ENCODE measurements around the gene KLHL7.

Gene KLHL7

DNA sequence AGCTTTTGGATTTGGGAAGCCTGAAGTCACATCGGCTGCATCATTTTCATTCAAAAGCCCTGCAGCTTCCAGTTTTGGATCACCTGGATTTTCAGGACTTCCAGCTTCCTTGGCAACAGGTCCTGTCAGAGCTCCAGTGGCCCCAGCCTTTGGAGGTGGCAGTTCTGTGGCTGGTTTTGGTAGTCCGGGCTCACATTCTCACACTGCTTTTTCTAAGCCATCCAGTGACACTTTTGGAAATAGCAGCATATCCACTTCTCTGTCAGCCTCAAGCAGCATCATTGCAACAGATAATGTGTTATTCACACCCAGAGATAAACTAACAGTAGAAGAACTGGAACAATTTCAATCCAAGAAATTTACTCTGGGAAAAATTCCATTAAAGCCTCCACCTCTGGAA, 94.7 kb downstream of the KLHL7 start (continued):
- no peak for TF ChIP-seq CSRNP3 (CRISPR knock-in tag; IDR thresholded peaks at IDR 0.05)
- TF ChIP-seq RARB (CRISPR knock-in tag; IDR thresholded peaks at IDR 0.05): no peak
- TF ChIP-seq ESRRG (CRISPR knock-in tag; IDR thresholded peaks at IDR 0.05): no peak

DNA sequence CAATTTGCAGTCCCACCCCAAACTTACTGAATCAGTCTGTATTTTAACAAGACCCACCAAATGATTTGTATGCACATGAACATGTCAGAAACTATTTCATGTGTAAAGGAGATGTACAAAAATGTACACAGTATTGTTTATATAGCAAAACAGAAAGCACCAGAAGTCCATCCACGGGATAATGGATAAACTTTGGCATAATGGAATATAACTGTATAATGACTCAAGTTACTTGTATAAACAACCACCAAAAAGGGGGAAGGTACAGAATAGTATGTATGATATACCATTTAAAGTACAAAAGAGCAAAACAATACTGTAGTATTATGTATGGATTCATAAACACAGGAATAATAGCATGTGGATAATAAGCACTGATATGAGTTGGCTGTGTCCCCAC, 98.7 kb downstream of the KLHL7 start:
- ATAC-seq: no peak
- TF ChIP-seq, protein P1, sequence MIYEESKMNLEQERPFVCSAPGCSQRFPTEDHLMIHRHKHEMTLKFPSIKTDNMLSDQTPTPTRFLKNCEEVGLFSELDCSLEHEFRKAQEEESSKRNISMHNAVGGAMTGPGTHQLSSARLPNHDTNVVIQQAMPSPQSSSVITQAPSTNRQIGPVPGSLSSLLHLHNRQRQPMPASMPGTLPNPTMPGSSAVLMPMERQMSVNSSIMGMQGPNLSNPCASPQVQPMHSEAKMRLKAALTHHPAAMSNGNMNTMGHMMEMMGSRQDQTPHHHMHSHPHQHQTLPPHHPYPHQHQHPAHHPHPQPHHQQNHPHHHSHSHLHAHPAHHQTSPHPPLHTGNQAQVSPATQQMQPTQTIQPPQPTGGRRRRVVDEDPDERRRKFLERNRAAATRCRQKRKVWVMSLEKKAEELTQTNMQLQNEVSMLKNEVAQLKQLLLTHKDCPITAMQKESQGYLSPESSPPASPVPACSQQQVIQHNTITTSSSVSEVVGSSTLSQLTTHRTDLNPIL (CRISPR knock-in tag; IDR thresholded peaks at IDR 0.05; ENCODE audit: low read depth): no peak
- TF ChIP-seq ISL1 (CRISPR knock-in tag; IDR thresholded peaks at IDR 0.05) (no peak), TCF4 (CRISPR knock-in tag; IDR thresholded peaks at IDR 0.05; ENCODE audit: borderline replicate concordance) (no peak), ARNTL (CRISPR knock-in tag; IDR thresholded peaks at IDR 0.05; ENCODE audit: borderline replicate concordance, low read depth) (no peak), GLIS3 (CRISPR knock-in tag; IDR thresholded peaks at IDR 0.05) (no peak), ZNF8 (CRISPR knock-in tag; IDR thresholded peaks at IDR 0.05) (no peak), TOX (CRISPR knock-in tag; IDR thresholded peaks at IDR 0.05; ENCODE audit: borderline replicate concordance) (no peak), SNAI2 (CRISPR knock-in tag; IDR thresholded peaks at IDR 0.05) (no peak), OSR1 (CRISPR knock-in tag; IDR thresholded peaks at IDR 0.05) (no peak)
- TF ChIP-seq, protein P2, sequence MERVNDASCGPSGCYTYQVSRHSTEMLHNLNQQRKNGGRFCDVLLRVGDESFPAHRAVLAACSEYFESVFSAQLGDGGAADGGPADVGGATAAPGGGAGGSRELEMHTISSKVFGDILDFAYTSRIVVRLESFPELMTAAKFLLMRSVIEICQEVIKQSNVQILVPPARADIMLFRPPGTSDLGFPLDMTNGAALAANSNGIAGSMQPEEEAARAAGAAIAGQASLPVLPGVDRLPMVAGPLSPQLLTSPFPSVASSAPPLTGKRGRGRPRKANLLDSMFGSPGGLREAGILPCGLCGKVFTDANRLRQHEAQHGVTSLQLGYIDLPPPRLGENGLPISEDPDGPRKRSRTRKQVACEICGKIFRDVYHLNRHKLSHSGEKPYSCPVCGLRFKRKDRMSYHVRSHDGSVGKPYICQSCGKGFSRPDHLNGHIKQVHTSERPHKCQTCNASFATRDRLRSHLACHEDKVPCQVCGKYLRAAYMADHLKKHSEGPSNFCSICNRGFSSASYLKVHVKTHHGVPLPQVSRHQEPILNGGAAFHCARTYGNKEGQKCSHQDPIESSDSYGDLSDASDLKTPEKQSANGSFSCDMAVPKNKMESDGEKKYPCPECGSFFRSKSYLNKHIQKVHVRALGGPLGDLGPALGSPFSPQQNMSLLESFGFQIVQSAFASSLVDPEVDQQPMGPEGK (CRISPR knock-in tag; IDR thresholded peaks at IDR 0.05; ENCODE audit: borderline replicate concordance): no peak

DNA sequence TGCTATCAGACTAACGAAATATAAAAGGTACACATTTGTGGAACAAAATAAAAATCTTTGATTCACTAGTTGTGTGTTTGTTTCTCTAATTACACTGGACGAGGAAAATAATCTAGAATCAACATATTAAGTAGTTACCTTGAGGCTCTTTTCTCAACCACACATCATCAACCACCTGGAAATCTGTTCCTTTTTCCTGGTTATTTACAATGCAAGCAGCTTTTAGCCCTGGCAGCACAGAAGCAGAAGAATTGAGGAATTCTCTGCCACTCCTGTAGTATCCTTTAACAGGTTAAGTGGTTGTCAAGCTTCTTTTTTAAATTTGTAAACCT, 100.0 kb downstream of the KLHL7 start:
- ATAC-seq: no peak
- no peak for TF ChIP-seq BACH2 (CRISPR knock-in tag; IDR thresholded peaks at IDR 0.05; ENCODE audit: borderline replicate concordance)
- TF ChIP-seq PPARA (CRISPR knock-in tag; IDR thresholded peaks at IDR 0.05; ENCODE audit: borderline replicate concordance): no peak
- TF ChIP-seq OSR1 (CRISPR knock-in tag; IDR thresholded peaks at IDR 0.05): no peak
- TF ChIP-seq ARNTL (CRISPR knock-in tag; IDR thresholded peaks at IDR 0.05; ENCODE audit: borderline replicate concordance, low read depth): no peak
- no peak for TF ChIP-seq ZC3H10 (CRISPR knock-in tag; IDR thresholded peaks at IDR 0.05)
- TF ChIP-seq, protein P1 (CRISPR knock-in tag; IDR thresholded peaks at IDR 0.05; ENCODE audit: low read depth): no peak
- no peak for TF ChIP-seq TCF4 (CRISPR knock-in tag; IDR thresholded peaks at IDR 0.05; ENCODE audit: borderline replicate concordance)
- no peak for TF ChIP-seq ZFP30 (CRISPR knock-in tag; IDR thresholded peaks at IDR 0.05)
- TF ChIP-seq, protein P3, sequence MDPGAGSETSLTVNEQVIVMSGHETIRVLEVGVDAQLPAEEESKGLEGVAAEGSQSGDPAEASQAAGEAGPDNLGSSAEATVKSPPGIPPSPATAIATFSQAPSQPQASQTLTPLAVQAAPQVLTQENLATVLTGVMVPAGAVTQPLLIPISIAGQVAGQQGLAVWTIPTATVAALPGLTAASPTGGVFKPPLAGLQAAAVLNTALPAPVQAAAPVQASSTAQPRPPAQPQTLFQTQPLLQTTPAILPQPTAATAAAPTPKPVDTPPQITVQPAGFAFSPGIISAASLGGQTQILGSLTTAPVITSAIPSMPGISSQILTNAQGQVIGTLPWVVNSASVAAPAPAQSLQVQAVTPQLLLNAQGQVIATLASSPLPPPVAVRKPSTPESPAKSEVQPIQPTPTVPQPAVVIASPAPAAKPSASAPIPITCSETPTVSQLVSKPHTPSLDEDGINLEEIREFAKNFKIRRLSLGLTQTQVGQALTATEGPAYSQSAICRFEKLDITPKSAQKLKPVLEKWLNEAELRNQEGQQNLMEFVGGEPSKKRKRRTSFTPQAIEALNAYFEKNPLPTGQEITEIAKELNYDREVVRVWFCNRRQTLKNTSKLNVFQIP (CRISPR knock-in tag; IDR thresholded peaks at IDR 0.05; ENCODE audit: borderline replicate concordance, low read depth): no peak
- no peak for TF ChIP-seq RARB (CRISPR knock-in tag; IDR thresholded peaks at IDR 0.05)
- TF ChIP-seq, protein P4, sequence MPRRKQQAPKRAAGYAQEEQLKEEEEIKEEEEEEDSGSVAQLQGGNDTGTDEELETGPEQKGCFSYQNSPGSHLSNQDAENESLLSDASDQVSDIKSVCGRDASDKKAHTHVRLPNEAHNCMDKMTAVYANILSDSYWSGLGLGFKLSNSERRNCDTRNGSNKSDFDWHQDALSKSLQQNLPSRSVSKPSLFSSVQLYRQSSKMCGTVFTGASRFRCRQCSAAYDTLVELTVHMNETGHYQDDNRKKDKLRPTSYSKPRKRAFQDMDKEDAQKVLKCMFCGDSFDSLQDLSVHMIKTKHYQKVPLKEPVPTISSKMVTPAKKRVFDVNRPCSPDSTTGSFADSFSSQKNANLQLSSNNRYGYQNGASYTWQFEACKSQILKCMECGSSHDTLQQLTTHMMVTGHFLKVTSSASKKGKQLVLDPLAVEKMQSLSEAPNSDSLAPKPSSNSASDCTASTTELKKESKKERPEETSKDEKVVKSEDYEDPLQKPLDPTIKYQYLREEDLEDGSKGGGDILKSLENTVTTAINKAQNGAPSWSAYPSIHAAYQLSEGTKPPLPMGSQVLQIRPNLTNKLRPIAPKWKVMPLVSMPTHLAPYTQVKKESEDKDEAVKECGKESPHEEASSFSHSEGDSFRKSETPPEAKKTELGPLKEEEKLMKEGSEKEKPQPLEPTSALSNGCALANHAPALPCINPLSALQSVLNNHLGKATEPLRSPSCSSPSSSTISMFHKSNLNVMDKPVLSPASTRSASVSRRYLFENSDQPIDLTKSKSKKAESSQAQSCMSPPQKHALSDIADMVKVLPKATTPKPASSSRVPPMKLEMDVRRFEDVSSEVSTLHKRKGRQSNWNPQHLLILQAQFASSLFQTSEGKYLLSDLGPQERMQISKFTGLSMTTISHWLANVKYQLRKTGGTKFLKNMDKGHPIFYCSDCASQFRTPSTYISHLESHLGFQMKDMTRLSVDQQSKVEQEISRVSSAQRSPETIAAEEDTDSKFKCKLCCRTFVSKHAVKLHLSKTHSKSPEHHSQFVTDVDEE (CRISPR knock-in tag; IDR thresholded peaks at IDR 0.05): no peak

Data from SK-N-SH treated with all-trans-retinoic acid at 6 μM for 48 hours (cell line).